Naive B cell (primary cell): Measurements from ENCODE around the gene HIPK1. TPM values are rescaled to one million over a fixed set of nuclear protein-coding genes. Genes with fewer than 3 reads are reported as not detected.

Source experiments
- ATAC-seq, 2 donors: fragments of 150-1000 bp; cut with Tn5 transposase; 2 replicates each; pipeline ENCODE4 v1.10.0; 2021; ENCODE audit warnings: low read depth in 2 of 2, mild to moderate bottlenecking in 2 of 2, moderate library complexity in 2 of 2
- DNase-seq: peaks from one replicate; pipeline ENCODE4 v3.0.0; 2022
- H3K27ac Mint-ChIP-seq, 6 donors: one replicate each; pipeline ENCODE4 v1.8.0; 2020 to 2022; ENCODE audit warnings: mild to moderate bottlenecking in 6 of 6, mixed read lengths in 6 of 6, moderate library complexity in 5 of 6, inconsistent platforms in 2 of 6
- H3K27me3 Mint-ChIP-seq, 3 donors: one replicate each; pipeline ENCODE4 v1.8.0; 2021 to 2022; ENCODE audit warnings: mixed read lengths in 3 of 3, mild to moderate bottlenecking in 1 of 3
- H3K36me3 Mint-ChIP-seq, 2 donors: one replicate each; pipeline ENCODE4 v1.8.0; 2020 to 2022; ENCODE audit warnings: mixed read lengths in 2 of 2, inconsistent platforms in 1 of 2, mild to moderate bottlenecking in 1 of 2
- H3K4me1 Mint-ChIP-seq, 3 donors: one replicate each; pipeline ENCODE4 v1.8.0; 2020 to 2022; ENCODE audit warnings: mixed read lengths in 3 of 3, inconsistent platforms in 1 of 3, mild to moderate bottlenecking in 1 of 3, moderate library complexity in 1 of 3
- H3K4me3 Mint-ChIP-seq, 8 donors: one replicate each; pipeline ENCODE4 v1.8.0; 2020 to 2022; ENCODE audit warnings: mild to moderate bottlenecking in 8 of 8, mixed read lengths in 8 of 8, moderate library complexity in 8 of 8, inconsistent platforms in 2 of 8
- H3K9me3 Mint-ChIP-seq, 7 donors: one replicate each; pipeline ENCODE4 v1.8.0; 2020 to 2022; ENCODE audit warnings: mixed read lengths in 7 of 7, mild to moderate bottlenecking in 5 of 7, inconsistent platforms in 2 of 7, moderate library complexity in 1 of 7
- polyA plus RNA-seq, 6 donors: library from polyadenylated mRNA; unstranded; fragments of 300-500 nt; fragmentation: Illumina TruSeq; gene quantifications; one replicate each; pipeline ENCODE4 v1.2.3, GENCODE V29; 2021; ENCODE audit warnings: low read depth in 6 of 6

The HIPK1 gene
- 1 to 10 TPM in 5 of 6 donors, under 1 TPM in 1; 0.08 to 8.6 (median 6.4) TPM for polyA plus RNA-seq

GRCh38 chr1:113928941-113929749 is at the start of gene HIPK1:
TSS of gene HIPK1 (plus strand) at chr1:113929324.
- no peaks in the 10 kb centered on the region for H3K9me3 Mint-ChIP-seq

GRCh38 chr1:113879739-113880038 is 49.4 kb upstream of the HIPK1 start:
- Mint-ChIP-seq H3K4me3 (no peak overlapping the region), H3K4me1 (peaks cover 6 to 12% (median 10%) of the 10 kb centered on the region in 3 donors), H3K36me3 (no peaks in the 10 kb centered on the region), H3K9me3 (no peaks in the 10 kb centered on the region), H3K27ac (no peak overlapping the region), H3K27me3 (no peaks in the 10 kb centered on the region)
- ATAC-seq (no peak), DNase-seq (no peak)

More at GRCh38 chr1:113928941-113929749, at the start of gene HIPK1:
- H3K36me3 Mint-ChIP-seq, result no peaks in the 10 kb centered on the region
- H3K4me1 Mint-ChIP-seq, result peaks cover 55 to 59% (median 55%) of the 10 kb centered on the region in 3 donors
- ATAC-seq, result peak; percentile 55
- DNase-seq, result peak; percentile 94
- no peaks in the 10 kb centered on the region for H3K27me3 Mint-ChIP-seq
- peak within 1 kb of the TSS; percentile 100 for H3K27ac Mint-ChIP-seq
- peak within 1 kb of the TSS; percentile 86 to 100 (median 99) for H3K4me3 Mint-ChIP-seq

DNA sequence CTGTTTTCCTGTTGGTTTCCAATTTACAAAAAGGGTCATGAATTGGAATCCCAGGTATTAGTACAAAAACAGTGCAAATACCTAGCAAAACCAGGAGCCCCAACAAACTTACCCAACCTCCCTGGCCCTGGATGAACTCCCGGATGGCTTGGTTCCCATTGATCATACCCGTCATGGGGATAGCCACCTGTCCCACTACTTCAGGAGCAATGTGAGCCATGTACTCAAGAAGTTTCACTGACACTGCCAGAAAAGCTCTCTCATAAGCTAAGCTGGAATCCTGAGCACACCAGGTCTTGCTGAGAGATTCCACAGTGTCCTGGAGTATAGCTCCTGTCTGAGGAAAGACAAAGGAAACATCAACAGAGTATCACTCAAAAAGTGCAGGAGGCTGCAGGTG is 47.5 kb upstream of the HIPK1 start:
- ATAC-seq, result no peak
- H3K4me1 Mint-ChIP-seq, result peaks cover 5 to 11% (median 8%) of the 10 kb centered on the region in 3 donors
- H3K4me3 Mint-ChIP-seq, result no peak overlapping the region
- DNase-seq, result no peak
- H3K27me3 Mint-ChIP-seq, result no peaks in the 10 kb centered on the region
- H3K9me3 Mint-ChIP-seq, result no peaks in the 10 kb centered on the region
- H3K27ac Mint-ChIP-seq, result peak overlapping the region in 1 of 6 donors; percentile 9
- H3K36me3 Mint-ChIP-seq, result no peaks in the 10 kb centered on the region

DNA sequence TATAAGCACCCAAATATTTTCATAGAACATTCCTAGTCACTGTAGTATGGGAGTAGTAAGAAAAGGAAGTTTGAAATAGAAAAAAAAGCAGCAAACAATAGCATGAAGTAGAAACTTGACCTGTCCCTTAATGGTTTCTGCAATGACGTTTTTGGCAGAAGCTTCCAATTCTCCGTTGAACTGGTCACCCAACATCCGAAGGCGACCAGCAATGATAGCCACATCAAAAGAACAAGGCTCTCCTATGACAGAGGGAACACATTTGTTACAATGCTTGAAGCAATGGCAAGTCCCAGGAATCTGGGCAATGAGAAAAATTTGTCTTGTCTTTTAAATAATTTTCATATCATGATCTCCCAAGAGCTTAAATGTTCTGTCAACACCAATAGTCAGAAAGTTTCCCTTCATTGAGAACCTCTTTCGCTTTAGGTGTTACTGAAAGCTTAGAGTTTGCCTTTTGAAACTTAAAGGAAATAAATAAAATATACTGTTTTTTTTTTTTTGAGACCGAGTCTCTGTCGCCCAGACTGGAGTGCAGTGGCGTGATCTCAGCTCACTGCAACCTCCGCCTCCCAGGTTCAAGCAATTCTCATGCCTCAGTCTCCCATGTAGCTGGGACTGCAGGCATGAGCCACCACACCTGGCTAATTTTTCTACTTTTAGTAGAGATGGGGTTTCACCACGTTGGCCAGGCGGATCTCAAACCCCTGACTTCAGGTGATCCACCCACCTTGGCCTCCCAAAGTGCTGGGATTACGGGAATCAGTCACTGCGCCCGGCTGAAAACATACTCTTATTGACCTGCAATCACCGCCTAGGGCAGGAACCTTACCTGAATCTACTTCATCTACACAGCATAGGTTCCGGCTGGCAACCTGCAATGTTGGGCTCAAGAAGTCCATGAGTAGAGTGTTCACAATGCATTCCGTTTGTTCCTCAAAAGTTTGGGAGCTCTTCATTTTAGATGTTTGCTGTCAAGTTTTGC is 42.4 kb upstream of the HIPK1 start:
- H3K9me3 Mint-ChIP-seq, result no peaks in the 10 kb centered on the region

GRCh38 chr1:113887402-113888175 is 41.5 kb upstream of the HIPK1 start, which contains the start of gene BCL2L15:
TSS of gene BCL2L15 (minus strand) at chr1:113887581. CDS start at chr1:113887375, 206 bp downstream.
- Mint-ChIP-seq H3K4me3 (no peak within 1 kb of the TSS), H3K4me1 (peaks cover 5 to 11% (median 8%) of the 10 kb centered on the region in 3 donors), H3K27ac (no peak within 1 kb of the TSS), H3K27me3 (no peaks in the 10 kb centered on the region), H3K36me3 (no peaks in the 10 kb centered on the region), H3K9me3 (no peaks in the 10 kb centered on the region)
- DNase-seq (no peak), ATAC-seq (no peak)

More for the DNA sequence above, 42.4 kb upstream of the HIPK1 start:
- H3K27me3 Mint-ChIP-seq, result no peaks in the 10 kb centered on the region
- no peak for ATAC-seq
- peaks cover 5 to 11% (median 8%) of the 10 kb centered on the region in 3 donors for H3K4me1 Mint-ChIP-seq
- no peaks in the 10 kb centered on the region for H3K36me3 Mint-ChIP-seq
- no peak for DNase-seq
- no peak overlapping the region for H3K27ac Mint-ChIP-seq
- H3K4me3 Mint-ChIP-seq, result no peak overlapping the region

- peaks cover 0 to 8% of the 10 kb centered on the region in 2 donors for H3K36me3 Mint-ChIP-seq
- no peaks in the 10 kb centered on the region for H3K27me3 Mint-ChIP-seq
- no peaks in the 10 kb centered on the region for H3K9me3 Mint-ChIP-seq
- no peak overlapping the region for H3K4me3 Mint-ChIP-seq
- no peaks in the 10 kb centered on the region for H3K4me1 Mint-ChIP-seq
- H3K27ac Mint-ChIP-seq, result peak overlapping the region in 3 of 6 donors; percentile 1 to 92 (median 2)
- ATAC-seq (no peak), DNase-seq (no peak)
These were observed 38.3 kb upstream of the HIPK1 start for GRCh38 chr1:113890816-113891215.

DNA sequence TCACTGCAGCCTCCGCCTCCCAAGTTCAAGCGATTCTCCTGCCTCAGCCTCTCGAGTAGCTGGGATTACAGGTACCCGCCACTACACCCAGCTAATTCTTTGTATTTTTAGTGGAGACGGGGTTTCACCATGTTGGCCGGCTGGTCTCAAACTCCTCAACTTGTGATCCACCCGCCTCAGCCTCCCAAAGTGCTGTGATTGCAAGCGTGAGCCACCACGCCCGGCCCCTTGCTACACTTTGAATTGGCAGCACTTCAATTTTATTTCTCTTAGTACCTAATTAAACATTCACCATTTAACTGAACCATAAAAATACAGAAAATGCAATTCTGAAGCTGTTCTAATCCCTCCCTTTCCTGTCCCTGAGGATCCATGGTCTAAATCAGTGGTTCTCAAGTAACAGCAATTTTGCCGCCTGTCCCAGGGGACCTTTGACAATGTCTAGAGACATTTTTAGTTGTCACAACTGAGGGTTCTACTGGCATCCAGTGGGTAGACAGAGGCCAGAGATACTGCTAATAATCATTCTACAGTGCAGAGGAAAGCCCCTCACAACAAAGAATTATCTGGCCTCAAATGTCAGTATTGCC is 37.4 kb upstream of the HIPK1 start:
- no peaks in the 10 kb centered on the region for H3K4me1 Mint-ChIP-seq
- peak overlapping the region in 2 of 6 donors; percentile 76 for H3K27ac Mint-ChIP-seq
- H3K27me3 Mint-ChIP-seq, result no peaks in the 10 kb centered on the region
- no peak for DNase-seq
- no peak for ATAC-seq
- no peak overlapping the region for H3K4me3 Mint-ChIP-seq
- H3K9me3 Mint-ChIP-seq, result no peaks in the 10 kb centered on the region
- peaks cover 0 to 13% of the 10 kb centered on the region in 2 donors for H3K36me3 Mint-ChIP-seq

- ATAC-seq (no peak), DNase-seq (no peak)
- H3K36me3 Mint-ChIP-seq, result peaks cover 0 to 24% of the 10 kb centered on the region in 2 donors
- H3K27ac Mint-ChIP-seq, result peak overlapping the region in 3 of 6 donors; percentile 20 to 88 (median 45)
- peaks cover 0 to 7% (median 0%) of the 10 kb centered on the region in 3 donors for H3K4me1 Mint-ChIP-seq
- no peak overlapping the region for H3K4me3 Mint-ChIP-seq
- no peaks in the 10 kb centered on the region for H3K27me3 Mint-ChIP-seq
- H3K9me3 Mint-ChIP-seq, result no peaks in the 10 kb centered on the region
These were observed 35.9 kb upstream of the HIPK1 start for GRCh38 chr1:113893267-113893666.

GRCh38 chr1:113895098-113895497 is 34.0 kb upstream of the HIPK1 start:
- no peaks in the 10 kb centered on the region for H3K27me3 Mint-ChIP-seq
- ATAC-seq (no peak), DNase-seq (no peak)
- no peak overlapping the region for H3K4me3 Mint-ChIP-seq
- H3K36me3 Mint-ChIP-seq, result peaks cover 11 to 38% of the 10 kb centered on the region in 2 donors
- peaks cover 4 to 10% (median 9%) of the 10 kb centered on the region in 3 donors for H3K4me1 Mint-ChIP-seq
- no peaks in the 10 kb centered on the region for H3K9me3 Mint-ChIP-seq
- H3K27ac Mint-ChIP-seq, result peak overlapping the region in 5 of 6 donors; percentile 20 to 74 (median 63)

DNA sequence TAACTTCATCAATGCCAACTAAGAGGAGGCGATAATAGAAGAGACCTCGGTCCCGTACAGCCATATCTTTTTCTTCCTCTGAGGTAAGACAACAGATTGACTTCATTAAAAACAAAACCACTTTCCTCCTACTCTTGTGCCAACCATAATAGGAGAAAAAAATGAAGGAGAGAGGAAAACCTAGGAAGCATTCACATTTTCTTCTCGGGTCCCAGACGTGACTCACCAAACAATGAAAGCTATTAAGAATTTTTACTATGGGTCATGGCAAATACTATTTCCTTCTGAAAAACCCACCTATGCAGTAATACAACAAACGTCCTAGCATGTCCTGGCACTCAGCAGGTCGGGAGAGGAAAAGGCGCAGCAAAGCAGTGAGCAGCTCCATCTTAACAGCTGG is 33.2 kb upstream of the HIPK1 start:
- H3K4me1 Mint-ChIP-seq, result peaks cover 5 to 10% (median 10%) of the 10 kb centered on the region in 3 donors
- peak overlapping the region in 1 of 6 donors; percentile 18 for H3K27ac Mint-ChIP-seq

GRCh38 chr1:113898241-113898814 is 30.8 kb upstream of the HIPK1 start:
- H3K4me1 Mint-ChIP-seq, result peaks cover 20 to 34% (median 34%) of the 10 kb centered on the region in 3 donors
- peak overlapping the region in 1 of 6 donors; percentile 24 for H3K27ac Mint-ChIP-seq
- peaks cover 20 to 44% of the 10 kb centered on the region in 2 donors for H3K36me3 Mint-ChIP-seq
- H3K4me3 Mint-ChIP-seq, result no peak overlapping the region
- DNase-seq (no peak), ATAC-seq (no peak)
- H3K27me3 Mint-ChIP-seq, result no peaks in the 10 kb centered on the region
- H3K9me3 Mint-ChIP-seq, result no peaks in the 10 kb centered on the region

More for the DNA sequence above, 33.2 kb upstream of the HIPK1 start:
- Mint-ChIP-seq H3K4me3 (no peak overlapping the region), H3K36me3 (peaks cover 16 to 41% of the 10 kb centered on the region in 2 donors), H3K27me3 (no peaks in the 10 kb centered on the region), H3K9me3 (no peaks in the 10 kb centered on the region)
- no peak for DNase-seq
- no peak for ATAC-seq

GRCh38 chr1:113899111-113899510 is 30.0 kb upstream of the HIPK1 start:
- peaks cover 20 to 44% of the 10 kb centered on the region in 2 donors for H3K36me3 Mint-ChIP-seq
- no peaks in the 10 kb centered on the region for H3K9me3 Mint-ChIP-seq
- H3K4me1 Mint-ChIP-seq, result peaks cover 26 to 42% (median 42%) of the 10 kb centered on the region in 3 donors

More at GRCh38 chr1:113899111-113899510, 30.0 kb upstream of the HIPK1 start:
- ATAC-seq (no peak), DNase-seq (no peak)
- H3K27me3 Mint-ChIP-seq, result no peaks in the 10 kb centered on the region
- H3K4me3 Mint-ChIP-seq, result no peak overlapping the region
- peak overlapping the region in 2 of 6 donors; percentile 24 to 77 for H3K27ac Mint-ChIP-seq
